ENCODE results near the gene PLK3. TPM values are rescaled to one million over a fixed set of nuclear protein-coding genes. Genes with fewer than 3 reads are reported as not detected.

PLK3 gene
- total and polyA plus RNA-seq, 10 of the 15 experiments (the other 5 are each of a cell fraction or from before 2014, with no cell fraction given) = 1.5 to 23.2 (median 12.1) TPM

DNA sequence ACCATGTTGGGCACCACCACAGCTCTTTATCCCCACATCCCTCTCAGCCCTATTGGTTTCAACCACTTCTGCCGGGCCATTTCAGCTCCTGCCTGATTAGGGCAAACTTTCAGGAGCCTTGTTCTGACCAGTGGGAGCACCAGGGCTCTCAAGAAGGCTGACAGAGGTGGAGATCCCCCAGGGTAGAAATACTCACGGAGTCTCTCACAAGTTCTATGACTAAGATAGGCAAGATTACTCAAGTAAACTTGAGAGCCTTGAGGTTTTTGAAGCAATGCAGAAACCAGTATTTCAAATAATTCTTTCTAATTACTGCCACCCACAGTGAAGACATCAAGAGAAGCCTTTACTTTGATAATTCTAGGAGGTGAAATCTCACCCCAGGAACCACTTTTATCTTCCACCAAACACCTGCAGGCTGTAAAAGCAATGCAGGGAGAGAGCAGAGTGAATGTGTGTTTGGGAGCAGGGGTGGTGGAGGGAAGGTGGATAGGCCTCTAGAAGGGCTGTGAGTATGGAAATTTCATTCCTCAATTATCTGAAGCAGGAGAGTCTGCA is 49.5 kb downstream of the PLK3 start:
- no peak for ATAC-seq
- no TSS peak for BruUV-seq (replicated peaks)
- Histone ChIP-seq H3K9ac (ENCODE audit: control insufficient read depth, insufficient read depth, low read length) (no peak overlapping the region), H3K36me3 (ENCODE audit: control insufficient read depth in 2 of 2, insufficient read depth in 2 of 2, low read length in 1 of 2) (no peaks in the 10 kb centered on the region; a peak in 1 of 4 replicates), H3K9me3 (replicated peaks; ENCODE audit: control insufficient read depth, insufficient read depth, low read length) (no peaks in the 10 kb centered on the region), H3K4me1 (ENCODE audit: control insufficient read depth, insufficient read depth, low read length) (peaks cover 3% of the 10 kb centered on the region; the same call in 1 of the 2 replicates), H4K20me1 (ENCODE audit: control insufficient read depth, insufficient read depth) (no peaks in the 10 kb centered on the region), H3K4me2 (ENCODE audit: control insufficient read depth, insufficient read depth) (no peak overlapping the region), H3K4me3 (no peak overlapping the region), H2AFZ (ENCODE audit: control insufficient read depth, low read depth, low read length) (no peak overlapping the region), H3K27me3 (replicated peaks in 1 of 2; ENCODE audit: control insufficient read depth in 2 of 2, insufficient read depth in 2 of 2, low read length in 1 of 2) (no peaks in the 10 kb centered on the region), H3K27ac (ENCODE audit: control insufficient read depth, insufficient read depth) (no peak overlapping the region), H3K79me2 (ENCODE audit: control insufficient read depth, insufficient read depth, low read length) (no peaks in the 10 kb centered on the region)
- 73% methylated on average over 2 of the region's 2 CpGs for WGBS (ENCODE audit: insufficient coverage, insufficient replicate concordance, low lambda C conversion rate, missing lambda C conversion rate)
- ChIA-PET SMC1A (ENCODE audit: uncharacterized antibody, unreplicated experiment) (interaction anchor here (1.3 kb wide), 1 partner anchor 14 kb away, joined by 3 read pairs; no protein-coding TSS in a partner anchor), CTCF (interaction anchor here (1.8 kb wide), 1 partner anchor 14 kb away, joined by 15 read pairs; no protein-coding TSS in a partner anchor), POLR2A (interaction anchor here (0.5 to 1.7 kb wide), 2 partner anchors 57 to 247 kb away, joined by 3 read pairs; no protein-coding TSS in a partner anchor), RAD21 (ENCODE audit: unreplicated experiment) (no interaction called here)
- no peak for TF ChIP-seq SMAD5 (IDR thresholded peaks at IDR 0.05; ENCODE audit: low read depth)
- TF ChIP-seq, protein P1, sequence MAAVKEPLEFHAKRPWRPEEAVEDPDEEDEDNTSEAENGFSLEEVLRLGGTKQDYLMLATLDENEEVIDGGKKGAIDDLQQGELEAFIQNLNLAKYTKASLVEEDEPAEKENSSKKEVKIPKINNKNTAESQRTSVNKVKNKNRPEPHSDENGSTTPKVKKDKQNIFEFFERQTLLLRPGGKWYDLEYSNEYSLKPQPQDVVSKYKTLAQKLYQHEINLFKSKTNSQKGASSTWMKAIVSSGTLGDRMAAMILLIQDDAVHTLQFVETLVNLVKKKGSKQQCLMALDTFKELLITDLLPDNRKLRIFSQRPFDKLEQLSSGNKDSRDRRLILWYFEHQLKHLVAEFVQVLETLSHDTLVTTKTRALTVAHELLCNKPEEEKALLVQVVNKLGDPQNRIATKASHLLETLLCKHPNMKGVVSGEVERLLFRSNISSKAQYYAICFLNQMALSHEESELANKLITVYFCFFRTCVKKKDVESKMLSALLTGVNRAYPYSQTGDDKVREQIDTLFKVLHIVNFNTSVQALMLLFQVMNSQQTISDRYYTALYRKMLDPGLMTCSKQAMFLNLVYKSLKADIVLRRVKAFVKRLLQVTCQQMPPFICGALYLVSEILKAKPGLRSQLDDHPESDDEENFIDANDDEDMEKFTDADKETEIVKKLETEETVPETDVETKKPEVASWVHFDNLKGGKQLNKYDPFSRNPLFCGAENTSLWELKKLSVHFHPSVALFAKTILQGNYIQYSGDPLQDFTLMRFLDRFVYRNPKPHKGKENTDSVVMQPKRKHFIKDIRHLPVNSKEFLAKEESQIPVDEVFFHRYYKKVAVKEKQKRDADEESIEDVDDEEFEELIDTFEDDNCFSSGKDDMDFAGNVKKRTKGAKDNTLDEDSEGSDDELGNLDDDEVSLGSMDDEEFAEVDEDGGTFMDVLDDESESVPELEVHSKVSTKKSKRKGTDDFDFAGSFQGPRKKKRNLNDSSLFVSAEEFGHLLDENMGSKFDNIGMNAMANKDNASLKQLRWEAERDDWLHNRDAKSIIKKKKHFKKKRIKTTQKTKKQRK (IDR thresholded peaks at IDR 0.05; ENCODE audit: low read depth, low read length) = no peak
- TF ChIP-seq, protein P2, sequence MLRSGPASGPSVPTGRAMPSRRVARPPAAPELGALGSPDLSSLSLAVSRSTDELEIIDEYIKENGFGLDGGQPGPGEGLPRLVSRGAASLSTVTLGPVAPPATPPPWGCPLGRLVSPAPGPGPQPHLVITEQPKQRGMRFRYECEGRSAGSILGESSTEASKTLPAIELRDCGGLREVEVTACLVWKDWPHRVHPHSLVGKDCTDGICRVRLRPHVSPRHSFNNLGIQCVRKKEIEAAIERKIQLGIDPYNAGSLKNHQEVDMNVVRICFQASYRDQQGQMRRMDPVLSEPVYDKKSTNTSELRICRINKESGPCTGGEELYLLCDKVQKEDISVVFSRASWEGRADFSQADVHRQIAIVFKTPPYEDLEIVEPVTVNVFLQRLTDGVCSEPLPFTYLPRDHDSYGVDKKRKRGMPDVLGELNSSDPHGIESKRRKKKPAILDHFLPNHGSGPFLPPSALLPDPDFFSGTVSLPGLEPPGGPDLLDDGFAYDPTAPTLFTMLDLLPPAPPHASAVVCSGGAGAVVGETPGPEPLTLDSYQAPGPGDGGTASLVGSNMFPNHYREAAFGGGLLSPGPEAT (IDR thresholded peaks at IDR 0.05; ENCODE audit: low read depth) = no peak
- FAIRE-seq = no peak
- DNase-seq (ENCODE audit: low read depth, low spot score) = no peak
- intact Hi-C loops (cut with micrococcal nuclease; ENCODE audit: unreplicated experiment) = no loop called here
- in situ Hi-C loops (cut with MboI) = no loop called here

Measured in GM12878 (cell line).